K562 (cell line): ENCODE data around the gene PSAP. TPM values are rescaled to one million over a fixed set of nuclear protein-coding genes. Genes with fewer than 3 reads are reported as not detected.
A peak's percentile ranks its signal among the peaks of the same experiment; 100 is the strongest.

Experiments used
- ATAC-seq: fragments of 200-7000 bp; cut with Tn5 transposase; 3 replicates; pipeline ENCODE4 v1.9.1; 2020; ENCODE audit warnings: moderate library complexity
- BruUV-seq: library from RNA; stranded (reverse); fragments of 400-500 nt; replicated peaks from 2 replicates; lab custom pipeline; 2021; lab: Mats Ljungman, UMichigan
- CTCF ChIA-PET: fragments of 300-600 bp; formaldehyde crosslinking; extraction: SDS; loops from one replicate; lab custom pipeline; 2021; ENCODE audit warnings: low intra/inter-chr PET ratio; lab: Yijun Ruan, JAX
- POLR2A ChIA-PET: fragments of 300-600, 350-650 bp; sonication (Branson Sonifier 250); formaldehyde crosslinking; extraction: SDS; loops from one replicate; lab custom pipeline; 2021; ENCODE audit warnings: antibody characterized with exemption, inconsistent platforms; lab: Yijun Ruan, JAX
- DNase-seq, 4 experiments: peaks; one replicate each; pipeline versions ENCODE4 v3.0.0 to v3.0.0-alpha.2; 2011 to 2018; ENCODE audit warnings: low spot score in 3 of 4, mixed read lengths in 3 of 4; ENCODE audit errors: extremely low read depth in 1 of 4
- FAIRE-seq: peaks from 2 replicates; lab custom pipeline; 2011; peaks lifted over from hg19 to GRCh38; lab: Jason Lieb, UNC
- H2AFZ ChIP-seq: 2 replicates; pipeline ENCODE4 v1.6.0; 2011; ENCODE audit warnings: low read depth, low read length, control low read depth, inconsistent platforms
- H3K27ac ChIP-seq: fragments of 200-600 bp; 3 replicates; pipeline ENCODE4 v1.8.0; 2011; ENCODE audit warnings: low read depth, mild to moderate bottlenecking, control low read depth, inconsistent platforms, low read length, moderate library complexity, mixed read lengths; ENCODE audit errors: extremely low read depth
- H3K27me3 ChIP-seq, 2 experiments: fragments of 300-600 bp in 1 of 2; 2 replicates in 1 of 2; 3 replicates in 1 of 2; pipeline versions ENCODE4 v1.6.0 to v1.8.0; 2011; ENCODE audit warnings: inconsistent platforms in 2 of 2, low read length in 2 of 2, mild to moderate bottlenecking in 1 of 2, mixed read lengths in 1 of 2, moderate library complexity in 1 of 2; ENCODE audit not compliant: control insufficient read depth in 2 of 2, insufficient read depth in 2 of 2
- H3K36me3 ChIP-seq: fragments of 300-600 bp; 3 replicates; pipeline ENCODE4 v1.8.0; 2011; ENCODE audit warnings: mild to moderate bottlenecking, low read length, inconsistent platforms; ENCODE audit not compliant: control insufficient read depth, insufficient read depth
- H3K4me1 ChIP-seq, 2 experiments: fragments of 200-600 bp in 1 of 2; replicated peaks in 1 of 2; 2 replicates in 1 of 2; 3 replicates in 1 of 2; pipeline versions ENCODE4 v1.5.1 to v1.8.0; 2011; ENCODE audit warnings: inconsistent platforms in 2 of 2, low read length in 2 of 2, mild to moderate bottlenecking in 1 of 2, mixed read lengths in 1 of 2, moderate library complexity in 1 of 2; ENCODE audit not compliant: control insufficient read depth in 2 of 2, insufficient read depth in 2 of 2
- H3K4me2 ChIP-seq: 2 replicates; pipeline ENCODE4 v1.6.1; 2011; ENCODE audit warnings: low read length, control low read depth, inconsistent platforms, mixed read lengths; ENCODE audit not compliant: insufficient read depth
- H3K4me3 ChIP-seq: fragments of 200-600 bp; sonication (generic), shearing (Covaris generic); 2 replicates; pipeline ENCODE4 v1.5.1; 2016; ENCODE audit warnings: control low read depth, inconsistent platforms
- H3K79me2 ChIP-seq: fragments of 200-600 bp; 3 replicates; pipeline ENCODE4 v1.8.0; 2011; ENCODE audit warnings: low read length, inconsistent platforms; ENCODE audit not compliant: control insufficient read depth, insufficient read depth
- H3K9ac ChIP-seq, 2 experiments: 2 replicates each; pipeline versions ENCODE4 v1.6.0 to v1.6.1; 2011; ENCODE audit warnings: low read depth in 2 of 2, low read length in 2 of 2, control low read depth in 1 of 2, inconsistent platforms in 1 of 2, mild to moderate bottlenecking in 1 of 2, mixed read lengths in 1 of 2; ENCODE audit not compliant: insufficient read depth in 1 of 2
- H3K9me1 ChIP-seq: one replicate; pipeline ENCODE4 v1.6.0; 2011; ENCODE audit warnings: inconsistent platforms, mild to moderate bottlenecking, low read length, moderate library complexity; ENCODE audit not compliant: control insufficient read depth, insufficient read depth
- H3K9me3 ChIP-seq: replicated peaks from 2 replicates; pipeline ENCODE4 v1.5.1; 2011; ENCODE audit warnings: low read depth, low read length, inconsistent platforms; ENCODE audit not compliant: control insufficient read depth, insufficient read depth
- H4K20me1 ChIP-seq: replicated peaks from 2 replicates; pipeline ENCODE4 v1.6.1; 2011; ENCODE audit warnings: low read length, inconsistent platforms, mixed read lengths; ENCODE audit not compliant: control insufficient read depth, insufficient read depth
- CBX3 ChIP-seq, 2 experiments: IDR thresholded peaks; 1 replicate in 1 of 2; 2 replicates in 1 of 2; pipeline ENCODE4 v1.6.1; 2012; ENCODE audit warnings: inconsistent platforms in 2 of 2, low read length in 2 of 2, borderline replicate concordance in 1 of 2, control low read depth in 1 of 2
- EP300 ChIP-seq: IDR thresholded peaks from 2 replicates; pipeline ENCODE4 v1.6.1; 2012; ENCODE audit warnings: low read length, improper control_type of control experiment
- GTF2F1 ChIP-seq: IDR thresholded peaks from 2 replicates; pipeline ENCODE4 v1.6.1; 2011; ENCODE audit warnings: low read depth, low read length, improper control_type of control experiment
- HCFC1 ChIP-seq: IDR thresholded peaks from 2 replicates; pipeline ENCODE4 v1.6.1; 2012; ENCODE audit warnings: low read depth, low read length, improper control_type of control experiment
- NFRKB ChIP-seq: fragments of 450-650 bp; IDR thresholded peaks from 2 replicates; pipeline ENCODE4 v1.6.1; 2016; ENCODE audit warnings: low read depth
- SLC30A9 ChIP-seq: fragments of 250-450 bp; sonication (Bioruptor Pico); IDR thresholded peaks from 2 replicates; pipeline ENCODE4 v1.8.0; 2022; ENCODE audit warnings: mild to moderate bottlenecking, moderate library complexity
- SRSF9 ChIP-seq: fragments of 200-400 bp; formaldehyde crosslinking; IDR thresholded peaks from 2 replicates; pipeline ENCODE4 v1.6.1; 2017; ENCODE audit warnings: low read depth, low read length, borderline replicate concordance
- TRIM28 ChIP-seq: fragments of 450-650 bp; IDR thresholded peaks from 2 replicates; pipeline ENCODE4 v1.6.1; 2017
- ZNF133 ChIP-seq: fragments of 250-450 bp; sonication (Bioruptor Pico); IDR thresholded peaks from 2 replicates; pipeline ENCODE4 v1.4.0; 2020; ENCODE audit warnings: mild to moderate bottlenecking
- ZNF3 ChIP-seq: fragments of 250-450 bp; sonication (Bioruptor Pico); IDR thresholded peaks from 2 replicates; pipeline ENCODE4 v1.5.0; 2021; ENCODE audit warnings: mild to moderate bottlenecking, moderate library complexity
- ZNF695 ChIP-seq: fragments of 450-650 bp; formaldehyde crosslinking; IDR thresholded peaks from 2 replicates; pipeline ENCODE4 v1.4.0; 2020; ENCODE audit warnings: mild to moderate bottlenecking, moderate library complexity
- WGBS: fragments of 100-300 bp; shearing (Covaris generic); methylation state at CpG from one replicate; pipeline ENCODE4 v1.1.6; 2016; ENCODE audit warnings: low coverage, mixed read lengths; ENCODE audit not compliant: insufficient coverage; ENCODE audit errors: missing lambda C conversion rate; 5-methylcytosine and 5-hydroxymethylcytosine counted together
- in situ Hi-C: fragments of 300-500 bp; cut with MboI; formaldehyde crosslinking; loops from 4 replicates; pipeline ENCODE4 v1.15.0; 2018; ENCODE audit warnings: inconsistent platforms, mixed read lengths
- intact Hi-C: fragments of 100-400 bp; cut with micrococcal nuclease; formaldehyde crosslinking; loops from 2 replicates; pipeline ENCODE4 v1.14.2; 2022
- polyA plus RNA-seq, 8 experiments: library from polyadenylated mRNA; depleted of rRNA in 4 of 8; stranded (reverse) in 5 of 8; unstranded in 3 of 8; fragments of >200 nt; fragmentation: Nextera tagmentation in 2 of 8; fragmentation: Illumina TruSeq in 1 of 8; extraction: Ambion mirVana in 2 of 8; extraction: Trizol in 1 of 8; gene quantifications; 2 replicates each; pipeline versions ENCODE4 v1.2.1 to v1.2.3, GENCODE V29; 2011 to 2014; ENCODE audit warnings: inconsistent platforms in 1 of 8, missing spikeins in 1 of 8
- total RNA-seq, 7 experiments: library from RNA; depleted of rRNA in 6 of 7; stranded (reverse); fragments of >200 nt in 6 of 7; fragmentation: Illumina TruSeq in 2 of 7; extraction: Trizol in 2 of 7; gene quantifications; 2 replicates each; pipeline versions ENCODE4 v1.2.1 to v1.2.3, GENCODE V29; 2011 to 2021; ENCODE audit warnings: low replicate concordance in 1 of 7
- TF ChIP-seq, protein P1 (sequence below): fragments of 450-650 bp; IDR thresholded peaks from one replicate; pipeline ENCODE4 v1.6.1; 2018; ENCODE audit warnings: mild to moderate bottlenecking, moderate library complexity; ENCODE audit not compliant: partially characterized antibody
- TF ChIP-seq, protein P2 (sequence below), 2 experiments: fragments of 450-650 bp; formaldehyde crosslinking in 1 of 2; IDR thresholded peaks; 2 replicates each; pipeline versions ENCODE4 v1.4.0 to v1.6.1; 2014 to 2020; ENCODE audit warnings: mild to moderate bottlenecking in 2 of 2, borderline replicate concordance in 1 of 2, low read depth in 1 of 2

PSAP gene
- total and polyA plus RNA-seq, 9 of the 15 experiments (the other 6 are each of a cell fraction or from before 2014, with no cell fraction given) = 245 to 700 (median 429) TPM

DNA sequence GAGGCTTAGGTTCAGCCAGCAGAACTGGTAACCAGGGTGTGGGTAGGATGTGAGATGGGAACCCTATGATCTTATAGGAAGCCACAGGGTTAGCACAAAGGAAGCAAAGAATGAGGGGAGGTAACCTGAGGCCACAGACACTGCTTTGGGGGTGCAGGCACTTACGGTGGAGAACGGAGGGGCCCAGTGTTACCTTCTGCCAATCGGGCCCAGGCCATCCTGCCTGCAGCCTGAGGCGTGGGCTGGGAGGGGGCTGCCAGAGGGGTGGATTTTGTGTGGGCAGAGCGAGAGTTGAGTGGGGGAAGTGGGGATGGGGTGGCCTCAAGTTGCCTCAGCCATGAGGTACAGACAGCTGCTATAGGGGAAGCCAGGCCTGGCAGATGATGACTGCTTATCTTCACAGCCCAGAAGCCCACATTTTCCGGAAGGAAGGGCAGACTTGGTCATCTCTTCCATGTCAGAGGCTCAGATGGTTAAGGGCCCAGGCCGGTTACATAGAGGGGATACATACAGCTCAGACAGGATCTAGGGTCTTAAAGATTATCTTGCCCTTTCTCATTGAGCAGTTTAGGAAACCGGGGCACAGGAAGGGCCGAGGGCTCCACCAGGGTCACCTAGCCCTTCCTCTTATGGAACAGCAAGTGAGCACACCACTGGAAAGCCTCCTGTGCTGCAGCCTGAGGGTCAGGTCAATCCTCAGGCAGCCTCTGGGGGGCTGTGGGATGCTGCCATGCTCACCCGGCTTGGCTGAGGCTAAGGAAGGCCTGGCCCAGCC is 53.3 kb downstream of the PSAP start:
- POLR2A ChIA-PET = interaction anchor here (0.5 to 1.0 kb wide), 4 partner anchors 22 to 526 kb away, joined by 3 to 4 read pairs (median 4); no protein-coding TSS in a partner anchor
- TF ChIP-seq HCFC1 = no peak
- TF ChIP-seq SRSF9 = no peak
- no peak for TF ChIP-seq TRIM28
- TF ChIP-seq CBX3 (IDR thresholded peaks at IDR 0.05; ENCODE audit: borderline replicate concordance in 1 of 2, low read length in 2 of 2) = peak in 1 of 2 experiments; percentile 83; a peak in 1 of 3 replicates
- no peak for TF ChIP-seq ZNF3 (CRISPR knock-in tag)
- 0 out of 2 replicates have a peak, but pooled peaks have one; percentile 65 for TF ChIP-seq ZNF695 (CRISPR knock-in tag)
- no peak for TF ChIP-seq SLC30A9 (CRISPR knock-in tag)
- no peak for TF ChIP-seq ZNF133
- TF ChIP-seq GTF2F1 = no peak
- TF ChIP-seq, protein P1, sequence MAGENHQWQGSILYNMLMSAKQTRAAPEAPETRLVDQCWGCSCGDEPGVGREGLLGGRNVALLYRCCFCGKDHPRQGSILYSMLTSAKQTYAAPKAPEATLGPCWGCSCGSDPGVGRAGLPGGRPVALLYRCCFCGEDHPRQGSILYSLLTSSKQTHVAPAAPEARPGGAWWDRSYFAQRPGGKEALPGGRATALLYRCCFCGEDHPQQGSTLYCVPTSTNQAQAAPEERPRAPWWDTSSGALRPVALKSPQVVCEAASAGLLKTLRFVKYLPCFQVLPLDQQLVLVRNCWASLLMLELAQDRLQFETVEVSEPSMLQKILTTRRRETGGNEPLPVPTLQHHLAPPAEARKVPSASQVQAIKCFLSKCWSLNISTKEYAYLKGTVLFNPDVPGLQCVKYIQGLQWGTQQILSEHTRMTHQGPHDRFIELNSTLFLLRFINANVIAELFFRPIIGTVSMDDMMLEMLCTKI = no peak
- TF ChIP-seq NFRKB = no peak
- TF ChIP-seq, protein P2, sequence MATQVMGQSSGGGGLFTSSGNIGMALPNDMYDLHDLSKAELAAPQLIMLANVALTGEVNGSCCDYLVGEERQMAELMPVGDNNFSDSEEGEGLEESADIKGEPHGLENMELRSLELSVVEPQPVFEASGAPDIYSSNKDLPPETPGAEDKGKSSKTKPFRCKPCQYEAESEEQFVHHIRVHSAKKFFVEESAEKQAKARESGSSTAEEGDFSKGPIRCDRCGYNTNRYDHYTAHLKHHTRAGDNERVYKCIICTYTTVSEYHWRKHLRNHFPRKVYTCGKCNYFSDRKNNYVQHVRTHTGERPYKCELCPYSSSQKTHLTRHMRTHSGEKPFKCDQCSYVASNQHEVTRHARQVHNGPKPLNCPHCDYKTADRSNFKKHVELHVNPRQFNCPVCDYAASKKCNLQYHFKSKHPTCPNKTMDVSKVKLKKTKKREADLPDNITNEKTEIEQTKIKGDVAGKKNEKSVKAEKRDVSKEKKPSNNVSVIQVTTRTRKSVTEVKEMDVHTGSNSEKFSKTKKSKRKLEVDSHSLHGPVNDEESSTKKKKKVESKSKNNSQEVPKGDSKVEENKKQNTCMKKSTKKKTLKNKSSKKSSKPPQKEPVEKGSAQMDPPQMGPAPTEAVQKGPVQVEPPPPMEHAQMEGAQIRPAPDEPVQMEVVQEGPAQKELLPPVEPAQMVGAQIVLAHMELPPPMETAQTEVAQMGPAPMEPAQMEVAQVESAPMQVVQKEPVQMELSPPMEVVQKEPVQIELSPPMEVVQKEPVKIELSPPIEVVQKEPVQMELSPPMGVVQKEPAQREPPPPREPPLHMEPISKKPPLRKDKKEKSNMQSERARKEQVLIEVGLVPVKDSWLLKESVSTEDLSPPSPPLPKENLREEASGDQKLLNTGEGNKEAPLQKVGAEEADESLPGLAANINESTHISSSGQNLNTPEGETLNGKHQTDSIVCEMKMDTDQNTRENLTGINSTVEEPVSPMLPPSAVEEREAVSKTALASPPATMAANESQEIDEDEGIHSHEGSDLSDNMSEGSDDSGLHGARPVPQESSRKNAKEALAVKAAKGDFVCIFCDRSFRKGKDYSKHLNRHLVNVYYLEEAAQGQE (IDR thresholded peaks at IDR 0.05; ENCODE audit: borderline replicate concordance) = peak; percentile 52; the same call in 1 of the 2 replicates
- TF ChIP-seq, protein P2 (CRISPR knock-in tag; IDR thresholded peaks at IDR 0.05; ENCODE audit: low read depth) = peak; percentile 64
- peak; percentile 89 for TF ChIP-seq EP300

More for the DNA sequence above, 53.3 kb downstream of the PSAP start:
- no peaks in the 10 kb centered on the region for H4K20me1 ChIP-seq
- peak overlapping the region; percentile 3 to 13; a peak in 3 of 4 replicates for H3K9ac ChIP-seq
- peak; percentile 88 for ATAC-seq
- peak; percentile 70 to 92 (median 76) for DNase-seq
- H3K79me2 ChIP-seq = no peaks in the 10 kb centered on the region
- H3K27ac ChIP-seq = peak overlapping the region; percentile 67; the same call in 2 of the 3 replicates
- H2AFZ ChIP-seq = peak overlapping the region; percentile 80
- peak overlapping the region; percentile 64 for H3K4me2 ChIP-seq
- WGBS = 5% methylated on average over 10 of the region's 10 CpGs
- BruUV-seq = no TSS peak
- H3K27me3 ChIP-seq = peaks cover 7 to 9% of the 10 kb centered on the region in 2 experiments; a peak in 4 of 5 replicates
- peaks cover 22 to 26% of the 10 kb centered on the region in 2 experiments for H3K4me1 ChIP-seq
- no peaks in the 10 kb centered on the region for H3K9me3 ChIP-seq
- H3K4me3 ChIP-seq = no peak overlapping the region
- CTCF ChIA-PET = no interaction called here
- peak; percentile 97 for FAIRE-seq
- intact Hi-C loops (no loop called here), in situ Hi-C loops (no loop called here)
- H3K36me3 ChIP-seq = no peaks in the 10 kb centered on the region
- peaks cover 8% of the 10 kb centered on the region for H3K9me1 ChIP-seq
